Right renal cortex interstitium (tissue), 3 donors: ENCODE data around the gene RNF114. TPM values are rescaled to one million over a fixed set of nuclear protein-coding genes. Genes with fewer than 3 reads are reported as not detected.
"Not testable (repeated sequence)": the region's sequence is repeated elsewhere in the genome, so short reads cannot be mapped to it uniquely, and the experiment has no call there.

ENCODE experiments used
- DNase-seq, 3 donors: peaks; one replicate each; pipeline ENCODE4 v3.0.0-alpha.2; 2013; ENCODE audit warnings: low read depth in 3 of 3, low spot score in 2 of 3
- polyA plus RNA-seq, 3 donors: library from polyadenylated mRNA; unstranded; fragments of 120-200 nt; gene quantifications; one replicate each; pipeline ENCODE4 v1.2.1, GENCODE V29; 2013; ENCODE audit not compliant: insufficient read length in 3 of 3

RNF114 gene
- polyA plus RNA-seq, 3 donors, result 64.1 to 67.4 (median 67.2) TPM

DNA sequence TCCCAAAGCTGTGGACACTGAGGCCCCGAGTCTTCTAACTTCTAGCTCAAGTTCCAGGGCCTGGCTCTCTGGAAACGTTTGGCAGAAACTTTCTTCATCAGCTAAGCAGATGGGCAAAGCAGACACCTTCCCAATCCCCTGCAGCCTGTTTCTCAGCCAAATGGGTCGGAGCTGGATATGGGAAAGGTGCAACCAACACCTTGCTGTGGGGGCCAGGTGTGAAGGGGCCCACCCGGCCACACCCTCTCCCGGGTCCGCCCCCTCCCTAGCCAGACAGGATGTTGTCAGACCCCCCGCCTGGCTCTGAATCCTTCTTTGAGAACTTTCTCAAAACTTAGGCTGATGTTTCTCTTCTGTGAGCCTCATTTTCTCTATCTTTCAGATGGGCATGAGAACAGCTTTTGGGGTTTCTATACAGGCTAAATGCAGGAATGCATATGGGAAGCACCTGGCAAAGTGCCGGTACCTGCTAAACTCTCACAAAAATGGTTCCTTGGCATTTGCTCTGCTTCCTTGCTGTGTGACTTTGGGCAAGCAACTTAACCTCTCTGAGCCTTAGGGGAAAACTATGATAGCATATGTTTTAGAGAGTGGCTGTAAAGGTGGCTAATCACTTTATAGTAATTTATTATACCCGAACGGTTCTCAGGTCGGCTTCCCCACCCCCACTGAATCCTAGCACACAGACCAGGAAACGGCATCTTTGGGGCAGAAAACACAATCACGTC, 48.4 kb downstream of the RNF114 start:
- DNase-seq, result no peak

DNA sequence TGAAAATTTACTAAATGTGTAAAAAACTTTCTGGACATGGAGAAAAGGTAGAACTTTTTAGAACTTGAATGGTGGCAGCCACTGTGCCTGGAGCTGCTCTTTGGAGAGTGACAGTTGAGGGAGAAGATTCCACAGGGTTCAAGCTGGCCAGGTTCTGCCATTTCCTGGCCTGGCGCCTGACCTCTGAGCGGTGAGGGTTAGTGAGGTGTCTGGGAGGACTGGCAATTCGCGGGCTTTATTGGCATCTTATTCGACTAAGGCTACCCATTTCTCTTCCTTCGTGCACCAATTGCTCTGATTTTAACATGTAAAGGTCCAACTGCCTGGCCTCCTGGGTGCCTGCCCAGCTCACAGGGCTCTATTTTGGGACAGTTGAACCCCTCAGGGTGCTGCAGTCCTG, 49.0 kb downstream of the RNF114 start:
- DNase-seq, result no peak

DNA sequence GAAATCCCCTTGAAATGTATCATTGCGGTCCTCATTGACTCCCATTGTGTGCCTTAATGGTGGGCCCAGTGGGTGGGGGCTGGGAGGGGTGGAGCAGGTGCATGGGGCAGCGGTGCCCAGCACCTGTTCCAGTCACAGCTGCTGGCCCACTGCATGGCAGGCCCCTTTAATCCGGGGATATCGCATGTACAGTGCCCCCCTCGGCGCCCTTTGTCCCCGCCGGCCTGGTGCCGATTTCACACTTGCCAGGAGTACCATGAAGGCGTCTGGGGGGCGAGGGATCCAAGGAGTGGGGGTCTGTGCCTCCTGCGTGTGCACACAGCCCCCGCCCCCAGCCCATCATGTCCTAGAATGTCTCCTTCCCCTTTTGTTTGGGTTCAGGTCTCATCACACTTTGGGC, 49.4 kb downstream of the RNF114 start:
- DNase-seq, result no peak

DNA sequence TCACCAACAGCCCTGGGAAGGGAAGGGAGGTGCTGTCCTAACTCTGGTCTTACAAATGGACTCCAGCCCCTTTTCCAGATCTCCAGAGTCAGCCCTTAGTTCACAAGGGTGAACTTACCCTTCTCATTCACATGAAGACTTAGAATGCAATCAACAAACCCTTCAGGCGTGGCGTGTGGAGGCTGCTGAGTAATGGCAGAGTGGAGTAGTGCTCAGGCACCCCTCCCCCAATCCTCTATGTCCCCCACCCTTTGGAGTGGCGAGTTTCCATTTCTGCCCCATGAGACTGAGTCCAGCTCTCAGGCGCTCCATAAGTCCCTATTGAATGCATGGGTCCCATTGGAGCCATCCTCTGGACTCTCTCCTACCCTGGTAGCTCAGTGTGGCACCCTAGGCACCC, 49.9 kb downstream of the RNF114 start:
- no peak for DNase-seq

DNA sequence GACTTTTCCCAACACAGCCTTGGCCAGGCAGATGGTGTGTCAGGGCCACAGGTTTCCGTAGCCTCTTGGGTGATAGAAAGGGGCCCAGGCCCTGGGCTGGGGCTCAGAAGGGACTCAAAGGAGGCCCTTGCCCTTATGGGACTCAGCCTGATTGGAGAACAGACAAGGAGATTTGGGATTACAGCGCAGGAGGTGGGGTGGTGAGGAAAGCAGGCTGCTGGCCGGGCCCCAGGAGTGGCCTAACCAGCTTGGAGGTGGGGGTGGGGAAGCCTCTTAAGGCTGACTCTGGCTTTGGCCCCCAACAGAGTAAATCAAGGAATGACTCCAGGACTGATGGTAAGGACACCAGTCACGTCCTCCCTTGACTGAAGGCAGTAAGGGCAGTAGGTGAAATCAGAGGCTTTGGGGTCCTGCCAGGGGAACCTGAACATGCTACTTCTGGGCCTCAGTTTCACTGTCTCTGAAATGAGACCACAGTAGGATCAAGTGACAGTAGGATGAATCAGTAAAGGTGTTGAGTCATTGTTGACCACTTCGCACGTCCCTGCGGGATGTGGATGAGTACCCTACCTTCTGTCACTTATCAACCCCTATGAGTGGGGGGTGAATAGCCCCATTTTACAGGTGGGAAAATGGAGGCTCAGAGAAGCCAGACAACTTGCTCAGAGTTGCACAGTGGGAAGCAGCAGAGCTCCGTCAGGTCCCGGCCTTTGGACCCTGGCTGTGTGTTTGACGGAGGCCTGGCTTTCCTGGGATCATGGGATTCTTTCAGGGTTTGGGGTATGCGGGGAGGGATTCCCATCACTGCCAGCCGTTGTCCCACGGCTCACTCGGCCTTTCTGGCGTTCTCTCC, 51.0 kb downstream of the RNF114 start:
- no peak for DNase-seq

DNA sequence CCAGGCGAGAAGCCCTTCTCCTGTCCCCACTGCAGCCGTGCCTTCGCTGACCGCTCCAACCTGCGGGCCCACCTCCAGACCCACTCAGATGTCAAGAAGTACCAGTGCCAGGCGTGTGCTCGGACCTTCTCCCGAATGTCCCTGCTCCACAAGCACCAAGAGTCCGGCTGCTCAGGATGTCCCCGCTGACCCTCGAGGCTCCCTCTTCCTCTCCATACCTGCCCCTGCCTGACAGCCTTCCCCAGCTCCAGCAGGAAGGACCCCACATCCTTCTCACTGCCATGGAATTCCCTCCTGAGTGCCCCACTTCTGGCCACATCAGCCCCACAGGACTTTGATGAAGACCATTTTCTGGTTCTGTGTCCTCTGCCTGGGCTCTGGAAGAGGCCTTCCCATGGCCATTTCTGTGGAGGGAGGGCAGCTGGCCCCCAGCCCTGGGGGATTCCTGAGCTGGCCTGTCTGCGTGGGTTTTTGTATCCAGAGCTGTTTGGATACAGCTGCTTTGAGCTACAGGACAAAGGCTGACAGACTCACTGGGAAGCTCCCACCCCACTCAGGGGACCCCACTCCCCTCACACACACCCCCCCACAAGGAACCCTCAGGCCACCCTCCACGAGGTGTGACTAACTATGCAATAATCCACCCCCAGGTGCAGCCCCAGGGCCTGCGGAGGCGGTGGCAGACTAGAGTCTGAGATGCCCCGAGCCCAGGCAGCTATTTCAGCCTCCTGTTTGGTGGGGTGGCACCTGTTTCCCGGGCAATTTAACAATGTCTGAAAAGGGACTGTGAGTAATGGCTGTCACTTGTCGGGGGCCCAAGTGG, 51.9 kb downstream of the RNF114 start:
- no peak for DNase-seq

DNA sequence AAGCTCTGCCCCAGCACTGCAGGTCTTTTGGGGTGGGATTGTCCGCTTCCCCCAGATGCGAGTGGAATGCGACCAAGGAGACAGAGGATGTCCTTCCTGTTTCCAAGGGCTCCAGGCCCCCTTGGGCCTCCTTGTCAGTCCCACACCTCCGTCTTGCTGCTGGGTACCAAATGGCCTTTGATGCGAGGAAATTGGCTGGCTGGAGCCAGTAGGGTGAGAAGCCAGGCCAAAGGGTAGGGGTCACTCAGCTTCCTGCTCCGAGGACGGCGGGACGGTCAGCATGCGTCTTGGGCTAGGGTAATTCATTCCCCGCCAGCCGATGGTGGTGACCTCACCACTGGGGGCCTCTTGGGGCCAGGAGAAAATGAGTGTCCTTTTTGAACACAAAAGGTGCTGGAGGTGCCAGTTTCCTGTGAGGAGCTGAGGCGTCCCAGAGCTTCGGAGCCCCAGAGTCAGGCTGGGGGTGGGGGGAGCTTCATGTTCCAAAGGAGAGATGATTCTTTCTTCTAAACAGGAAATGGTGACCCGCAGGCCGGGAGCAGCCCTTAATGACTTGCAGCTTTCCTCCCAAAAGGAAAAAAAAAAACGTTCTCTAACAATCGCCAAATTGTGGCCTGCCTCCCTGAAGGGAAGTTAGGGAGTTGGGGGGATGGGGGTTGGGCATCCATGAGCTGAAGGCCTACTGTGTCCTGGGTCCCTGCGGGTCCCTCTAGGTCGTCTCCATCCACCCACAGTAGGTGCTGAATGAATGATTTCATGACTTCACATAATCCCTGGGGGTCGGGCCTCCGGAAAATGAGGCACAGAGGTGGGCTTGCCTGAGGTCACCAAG, 53.3 kb downstream of the RNF114 start:
- DNase-seq, result peak in 1 of 3 donors; percentile 67

DNA sequence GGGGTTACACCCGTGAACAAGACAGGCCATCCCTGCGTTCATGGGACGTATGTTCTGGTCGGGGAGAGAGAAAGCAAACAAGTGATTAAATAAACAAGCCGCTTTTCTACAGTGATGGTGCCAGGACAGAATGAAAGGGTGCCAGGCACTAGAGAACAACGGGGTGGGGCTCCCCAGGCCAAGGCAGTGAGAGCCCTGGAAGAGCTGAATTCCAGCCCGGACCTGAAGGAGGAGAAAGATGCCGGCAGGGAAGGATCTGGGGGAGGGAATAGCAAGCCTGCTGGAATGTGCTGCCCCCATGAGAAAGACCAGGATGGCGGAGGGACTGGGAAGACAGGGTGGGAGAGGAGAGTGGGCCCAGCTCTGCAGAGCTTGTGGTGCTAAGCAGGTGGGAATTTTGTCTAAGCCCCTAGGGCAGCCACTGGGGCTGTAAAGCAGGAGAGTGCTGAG, 54.1 kb downstream of the RNF114 start:
- DNase-seq, result no peak

DNA sequence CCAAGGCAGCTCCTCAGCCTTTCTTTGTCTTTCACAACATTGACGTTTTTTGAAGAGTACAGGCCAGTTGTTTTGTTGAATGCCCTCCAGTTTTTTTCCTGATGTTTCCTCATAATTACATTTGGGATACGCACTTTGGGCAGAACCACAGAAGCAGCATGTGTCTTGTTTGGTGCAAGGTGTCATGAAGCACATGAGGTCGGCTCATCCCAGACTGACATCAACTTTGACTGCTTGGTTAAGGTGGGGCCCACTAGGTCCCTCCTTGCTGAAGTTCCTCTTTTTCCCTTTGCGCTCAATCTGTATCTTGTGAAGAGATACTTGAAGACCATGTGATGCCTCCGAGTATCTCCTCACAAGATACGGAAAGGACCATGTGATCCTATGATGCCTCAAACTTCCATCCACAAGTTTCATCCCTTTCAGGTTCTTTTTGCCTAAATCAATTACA, 57.1 kb downstream of the RNF114 start:
- DNase-seq, result no peak

DNA sequence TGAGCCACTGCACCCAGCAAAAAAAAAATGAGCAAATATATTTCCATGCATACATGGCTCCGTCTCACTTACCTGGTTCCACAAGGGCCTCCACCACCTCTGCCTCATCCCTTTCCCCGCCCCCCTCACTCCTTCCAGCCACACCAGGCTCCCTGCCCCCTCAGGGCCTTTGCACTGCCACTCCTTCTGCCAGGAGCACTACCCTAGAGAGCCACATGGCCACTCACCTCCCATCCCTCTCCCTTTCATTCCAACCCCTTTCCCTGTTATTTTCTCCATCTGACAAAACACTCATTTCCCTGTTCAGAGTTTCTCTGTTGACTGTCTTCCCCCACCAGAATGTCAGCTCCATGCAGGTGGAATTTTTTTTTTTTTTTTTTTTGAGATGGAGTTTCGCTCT, 59.4 kb downstream of the RNF114 start:
- no peak for DNase-seq

DNA sequence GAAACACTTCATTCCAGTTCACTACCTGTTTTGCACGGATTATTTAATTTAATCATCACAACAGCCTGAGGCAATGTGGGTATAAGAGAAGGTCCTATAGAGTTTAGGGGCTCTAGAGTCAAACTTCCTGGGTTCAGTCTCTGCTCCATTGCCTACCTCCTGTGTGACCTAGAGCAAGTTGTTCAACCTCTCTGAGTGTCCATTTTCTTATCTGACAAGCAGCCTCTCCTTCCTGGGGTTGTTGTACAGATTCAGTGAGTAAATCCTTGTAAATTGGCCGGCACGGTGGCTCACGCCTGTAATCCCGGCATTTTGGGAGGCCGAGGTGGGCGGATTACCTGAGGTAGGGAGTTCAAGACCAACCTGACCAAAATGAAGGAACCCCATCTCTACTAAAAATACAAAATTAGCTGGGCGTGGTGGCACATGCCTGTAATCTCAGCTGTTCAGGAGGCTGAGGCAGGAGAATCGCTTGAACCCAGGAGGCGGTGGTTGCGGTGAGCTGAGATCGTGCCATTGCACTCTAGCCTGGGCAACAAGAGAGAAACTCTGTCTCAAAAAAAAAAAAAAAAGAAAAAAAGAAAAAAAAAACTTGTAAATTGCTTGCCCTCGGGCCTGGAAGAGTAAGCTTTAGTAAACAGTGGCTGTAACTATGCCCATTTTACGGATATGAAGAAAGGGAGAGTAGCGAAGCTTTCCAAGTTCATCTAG, 62.4 kb downstream of the RNF114 start:
- not testable (repeated sequence) for DNase-seq

DNA sequence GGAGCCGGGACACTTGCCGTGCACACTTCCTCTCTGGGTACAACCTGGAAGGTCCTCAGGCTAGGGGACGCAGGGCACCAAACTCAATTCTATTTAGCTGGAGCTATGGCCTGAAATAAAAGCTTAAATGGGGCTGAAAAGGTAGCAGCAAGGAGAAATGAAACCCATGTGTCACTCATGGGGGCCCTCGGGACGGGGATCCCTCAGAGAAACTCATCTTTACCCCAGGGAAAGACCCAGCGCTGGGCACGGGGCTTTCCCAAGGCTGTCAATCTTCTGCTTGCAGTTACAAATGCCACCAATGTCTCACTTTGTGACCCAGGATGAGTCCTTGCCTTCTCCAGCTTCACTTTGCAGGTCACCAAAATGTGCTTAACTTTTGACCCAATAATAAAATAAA, 63.1 kb downstream of the RNF114 start:
- DNase-seq, result no peak

DNA sequence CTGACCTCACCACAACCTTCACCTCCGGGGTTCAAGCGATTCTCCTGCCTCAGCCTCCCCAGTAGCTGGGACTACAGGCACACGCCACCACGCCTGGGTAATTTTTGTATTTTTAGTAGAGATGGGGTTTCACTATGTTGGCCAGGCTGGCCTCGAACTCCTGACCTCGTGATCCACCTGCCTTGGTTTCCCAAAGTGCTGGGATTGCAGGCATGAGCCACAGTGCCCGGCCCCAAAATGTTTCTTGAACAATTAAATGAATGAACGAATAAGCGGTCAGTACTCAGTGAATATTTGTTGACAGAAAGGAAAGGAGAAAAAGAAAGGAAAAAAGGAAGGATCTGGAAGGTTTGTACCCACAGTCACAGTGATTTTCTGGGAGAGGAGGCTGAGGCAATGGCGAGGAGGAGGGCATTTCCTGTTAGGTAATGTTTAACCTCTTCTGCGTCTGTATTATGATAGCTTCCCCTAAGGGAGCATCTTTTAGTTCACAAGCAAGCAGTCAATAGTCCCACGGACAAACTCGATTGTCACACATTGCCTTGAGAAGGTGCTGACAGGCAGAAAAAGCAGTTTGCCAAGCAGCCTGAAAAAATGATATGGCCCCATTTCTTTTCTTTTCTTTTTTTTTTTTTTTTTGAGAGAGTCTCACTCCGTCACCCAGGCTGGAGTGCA, 64.5 kb downstream of the RNF114 start:
- not testable (repeated sequence) for DNase-seq

DNA sequence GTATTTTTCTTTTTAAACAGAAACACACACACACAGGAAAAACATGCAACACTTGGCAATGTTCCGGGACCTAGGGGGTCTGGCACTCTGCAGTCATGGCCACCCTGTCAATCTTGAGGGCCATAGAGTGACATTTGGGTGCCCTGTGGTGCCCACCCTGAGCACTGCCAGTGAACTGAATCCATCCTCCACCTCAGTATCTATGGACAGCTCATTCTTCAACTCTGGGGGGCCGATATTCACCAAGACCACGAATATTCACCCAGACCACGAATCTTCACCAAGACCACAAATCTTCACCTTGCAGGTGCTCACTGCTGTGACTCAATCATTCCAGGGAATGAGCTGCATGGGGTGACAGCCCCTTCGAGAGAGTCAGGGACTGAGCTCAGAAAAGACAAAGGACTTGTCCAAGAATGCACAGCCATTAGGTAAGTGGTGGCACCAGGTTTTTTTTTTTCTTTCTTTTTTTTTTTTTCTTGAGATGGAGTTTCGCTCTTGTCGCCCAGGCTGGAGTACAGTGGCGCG, 65.7 kb downstream of the RNF114 start:
- no peak for DNase-seq

DNA sequence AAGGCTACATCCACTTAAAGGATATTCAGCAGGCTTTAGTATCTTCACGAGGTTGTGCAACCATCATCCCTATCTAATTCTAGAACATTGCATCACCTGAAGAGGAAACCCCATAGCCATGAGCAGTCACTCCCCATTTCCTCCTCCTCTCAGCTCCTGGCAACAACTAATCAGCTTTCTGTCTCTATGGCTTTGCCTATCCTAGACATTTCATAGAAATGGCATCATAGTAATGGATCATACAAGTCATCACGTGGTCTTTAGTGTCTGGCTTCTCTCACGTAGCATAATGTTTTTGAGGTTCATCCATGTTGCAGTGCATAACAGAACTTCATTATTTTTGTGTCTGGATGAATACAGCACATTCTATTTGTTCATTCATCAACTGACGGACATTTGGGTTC, 67.1 kb downstream of the RNF114 start:
- no peak for DNase-seq
